Peyer's patch (tissue), 4 donors: Measurements from ENCODE around the gene RASA1.

Source experiments
- CTCF ChIP-seq, 6 experiments: fragments of 450-650 bp in 4 of 6; fragments of 200-600 bp in 2 of 6; sonication (generic) in 1 of 6; IDR thresholded peaks; one replicate each; pipeline ENCODE4 v1.5.1; 2017 to 2019; ENCODE audit warnings: antibody characterized with exemption in 6 of 6, mild to moderate bottlenecking in 3 of 6, moderate library complexity in 1 of 6
- POLR2A ChIP-seq, 2 donors: fragments of 450-650 bp; IDR thresholded peaks; one replicate each; pipeline ENCODE4 v1.5.1; 2017; ENCODE audit warnings: antibody characterized with exemption in 2 of 2, mild to moderate bottlenecking in 2 of 2, moderate library complexity in 2 of 2

GRCh38 chr5:87390576-87391199 is 123.0 kb downstream of the RASA1 start:
- TF ChIP-seq CTCF (IDR thresholded peaks at IDR 0.05), result no peak
- no peak for TF ChIP-seq POLR2A (IDR thresholded peaks at IDR 0.05)
